Vagina (tissue), 2 donors: ENCODE results near the gene RLN3.

ENCODE experiments used
- POLR2AphosphoS5 ChIP-seq, 2 donors: sonication (generic); formaldehyde crosslinking; IDR thresholded peaks; one replicate each; pipeline ENCODE4 v1.9.0; 2017; ENCODE audit warnings: antibody characterized with exemption in 2 of 2, mild to moderate bottlenecking in 2 of 2, low read depth in 1 of 2; ENCODE audit not compliant: insufficient read depth in 1 of 2
- TF ChIP-seq, protein P1 (sequence below), 3 experiments: fragments of 450-650 bp in 2 of 3; fragments of 200-600 bp in 1 of 3; sonication (generic) in 1 of 3; IDR thresholded peaks; one replicate each; pipeline ENCODE4 v1.5.1; 2017 to 2019; ENCODE audit warnings: antibody characterized with exemption in 3 of 3, mild to moderate bottlenecking in 2 of 3, moderate library complexity in 2 of 3

DNA sequence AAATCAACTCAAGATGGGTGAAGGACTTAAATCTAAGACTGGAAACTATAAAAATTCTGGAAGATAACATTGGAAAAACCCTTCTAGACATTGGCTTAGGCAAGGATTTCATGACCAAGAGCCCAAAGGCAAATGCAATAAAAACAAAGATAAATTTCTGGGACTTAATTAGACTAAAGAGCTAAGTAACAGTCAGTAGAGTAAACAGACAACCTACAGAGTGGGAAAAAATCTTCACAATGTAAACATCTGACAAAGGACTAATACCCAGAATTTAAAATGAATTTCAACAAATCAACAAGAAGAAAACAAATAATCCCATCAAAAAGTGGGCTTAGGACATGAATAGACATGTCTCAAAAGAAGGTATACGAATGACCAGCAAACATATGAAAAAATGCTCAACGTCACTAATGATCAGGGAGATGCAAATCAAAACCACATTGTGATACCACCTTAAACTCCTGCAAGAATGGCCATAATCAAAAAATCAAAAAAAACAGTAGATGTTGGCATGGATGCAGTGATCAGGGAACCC is 15.5 kb upstream of the RLN3 start:
- TF ChIP-seq, protein P1, sequence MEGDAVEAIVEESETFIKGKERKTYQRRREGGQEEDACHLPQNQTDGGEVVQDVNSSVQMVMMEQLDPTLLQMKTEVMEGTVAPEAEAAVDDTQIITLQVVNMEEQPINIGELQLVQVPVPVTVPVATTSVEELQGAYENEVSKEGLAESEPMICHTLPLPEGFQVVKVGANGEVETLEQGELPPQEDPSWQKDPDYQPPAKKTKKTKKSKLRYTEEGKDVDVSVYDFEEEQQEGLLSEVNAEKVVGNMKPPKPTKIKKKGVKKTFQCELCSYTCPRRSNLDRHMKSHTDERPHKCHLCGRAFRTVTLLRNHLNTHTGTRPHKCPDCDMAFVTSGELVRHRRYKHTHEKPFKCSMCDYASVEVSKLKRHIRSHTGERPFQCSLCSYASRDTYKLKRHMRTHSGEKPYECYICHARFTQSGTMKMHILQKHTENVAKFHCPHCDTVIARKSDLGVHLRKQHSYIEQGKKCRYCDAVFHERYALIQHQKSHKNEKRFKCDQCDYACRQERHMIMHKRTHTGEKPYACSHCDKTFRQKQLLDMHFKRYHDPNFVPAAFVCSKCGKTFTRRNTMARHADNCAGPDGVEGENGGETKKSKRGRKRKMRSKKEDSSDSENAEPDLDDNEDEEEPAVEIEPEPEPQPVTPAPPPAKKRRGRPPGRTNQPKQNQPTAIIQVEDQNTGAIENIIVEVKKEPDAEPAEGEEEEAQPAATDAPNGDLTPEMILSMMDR (IDR thresholded peaks at IDR 0.05): no peak
- no peak for TF ChIP-seq POLR2AphosphoS5 (IDR thresholded peaks at IDR 0.05; ENCODE audit: insufficient read depth in 1 of 2, low read depth in 1 of 2)
